Thoracic aorta (tissue), 2 donors: Measurements from ENCODE around the gene THADA. TPM values are rescaled to one million over a fixed set of nuclear protein-coding genes. Genes with fewer than 3 reads are reported as not detected.

Experiments
- ATAC-seq: fragments of 150-250 bp; one replicate; pipeline ENCODE4 v1.8.0; 2017; ENCODE audit warnings: low read depth; ENCODE audit not compliant: insufficient number of reproducible peaks, low FRiP score
- DNase-seq: peaks from one replicate; pipeline ENCODE4 v3.0.0-alpha.2; 2020; ENCODE audit warnings: low spot score
- H3K27ac ChIP-seq, 2 donors: fragments of 200-600 bp; sonication (generic); 1 replicate in 1 of 2; 2 replicates in 1 of 2; pipeline ENCODE4 v1.5.1; 2016; ENCODE audit warnings: mild to moderate bottlenecking in 2 of 2, moderate library complexity in 2 of 2
- H3K27me3 ChIP-seq: fragments of 200-600 bp; sonication (generic); replicated peaks from 2 replicates; pipeline ENCODE4 v1.6.0; 2016; ENCODE audit warnings: mild to moderate bottlenecking; ENCODE audit not compliant: insufficient read depth
- H3K36me3 ChIP-seq: fragments of 200-600 bp; sonication (generic); one replicate; pipeline ENCODE4 v1.5.1; 2016
- H3K4me1 ChIP-seq, 2 donors: fragments of 200-600 bp; sonication (generic); 1 replicate in 1 of 2; 2 replicates in 1 of 2; pipeline versions ENCODE4 v1.5.1 to v1.6.0; 2016; ENCODE audit warnings: low read depth in 2 of 2, mild to moderate bottlenecking in 1 of 2; ENCODE audit not compliant: control insufficient read depth in 1 of 2
- H3K4me3 ChIP-seq: fragments of 200-600 bp; sonication (generic); 2 replicates; pipeline ENCODE4 v1.5.1; 2016; ENCODE audit warnings: mild to moderate bottlenecking
- H3K9me3 ChIP-seq: fragments of 200-600 bp; sonication (generic); 2 replicates; pipeline ENCODE4 v1.5.1; 2016
- CTCF ChIP-seq: fragments of 200-600 bp; sonication (generic); IDR thresholded peaks from one replicate; pipeline ENCODE4 v1.5.1; 2019; ENCODE audit warnings: antibody characterized with exemption
- total RNA-seq, 2 donors: library from RNA; depleted of rRNA; stranded (reverse); fragments of >200 nt; gene quantifications; one replicate each; pipeline versions ENCODE4 v1.1.0 to v1.2.3, GENCODE V29; 2016

THADA gene
- total RNA-seq, 2 donors from 2014 or later = 33.3 to 46.6 TPM

GRCh38 chr2:43199492-43200488 is 396.0 kb downstream of the THADA start:
- no peak for TF ChIP-seq CTCF
- H3K27me3 ChIP-seq = no peaks in the 10 kb centered on the region
- no peak for ATAC-seq

GRCh38 chr2:43198263-43198662 is 397.6 kb downstream of the THADA start:
- Histone ChIP-seq H3K27me3 (no peaks in the 10 kb centered on the region), H3K36me3 (no peaks in the 10 kb centered on the region), H3K4me1 (no peaks in the 10 kb centered on the region), H3K9me3 (no peaks in the 10 kb centered on the region), H3K27ac (no peak overlapping the region), H3K4me3 (no peak overlapping the region)
- DNase-seq (no peak), ATAC-seq (no peak)
- TF ChIP-seq CTCF = no peak

More at GRCh38 chr2:43199492-43200488, 396.0 kb downstream of the THADA start:
- Histone ChIP-seq H3K4me1 (no peaks in the 10 kb centered on the region), H3K4me3 (no peak overlapping the region), H3K9me3 (no peaks in the 10 kb centered on the region), H3K27ac (no peak overlapping the region), H3K36me3 (no peaks in the 10 kb centered on the region)
- DNase-seq = no peak

GRCh38 chr2:43197588-43197896 is 398.3 kb downstream of the THADA start:
- TF ChIP-seq CTCF = no peak
- DNase-seq (no peak), ATAC-seq (no peak)
- Histone ChIP-seq H3K9me3 (no peaks in the 10 kb centered on the region), H3K4me3 (no peak overlapping the region), H3K36me3 (no peaks in the 10 kb centered on the region), H3K27ac (no peak overlapping the region), H3K4me1 (no peaks in the 10 kb centered on the region), H3K27me3 (no peaks in the 10 kb centered on the region)

GRCh38 chr2:43196768-43197587 is 398.9 kb downstream of the THADA start:
- H3K27me3 ChIP-seq = no peaks in the 10 kb centered on the region
- no peak overlapping the region for H3K27ac ChIP-seq
- TF ChIP-seq CTCF = no peak
- ATAC-seq (no peak), DNase-seq (no peak)
- no peaks in the 10 kb centered on the region for H3K4me1 ChIP-seq
- no peaks in the 10 kb centered on the region for H3K9me3 ChIP-seq
- no peak overlapping the region for H3K4me3 ChIP-seq
- no peaks in the 10 kb centered on the region for H3K36me3 ChIP-seq
